ENCODE results near the gene PTPRT. TPM values are rescaled to one million over a fixed set of nuclear protein-coding genes. Genes with fewer than 3 reads are reported as not detected.

PTPRT gene
- total and polyA plus RNA-seq, 2 of the 4 experiments (the other 2 are of a cell fraction) = not detected

- Histone ChIP-seq H3K4ac (ENCODE audit: low read depth, low read length) (no peak overlapping the region), H3K9me3 (ENCODE audit: control insufficient read depth, insufficient read depth, low read length) (peaks cover 24% of the 10 kb centered on the region), H4K8ac (ENCODE audit: low read depth in 2 of 2, low read length in 2 of 2) (no peak overlapping the region), H4K20me1 (ENCODE audit: insufficient read depth, low read length) (no peaks in the 10 kb centered on the region), H4K5ac (ENCODE audit: low read depth, low read length) (no peak overlapping the region), H2BK5ac (ENCODE audit: low read depth, low read length, poor library complexity, severe bottlenecking) (no peak overlapping the region), H3K9ac (ENCODE audit: low read depth, low read length) (no peak overlapping the region), H3K23ac (ENCODE audit: low read depth, low read length) (no peak overlapping the region), H2AFZ (replicated peaks; ENCODE audit: low read length, poor library complexity) (no peak overlapping the region), H3K18ac (ENCODE audit: low read depth, low read length) (no peak overlapping the region), H3K27me3 (ENCODE audit: control insufficient read depth, insufficient read depth, low read length) (no peaks in the 10 kb centered on the region), H2AK9ac (replicated peaks; ENCODE audit: low read depth, low read length, poor library complexity) (no peak overlapping the region), H3K36me3 (ENCODE audit: control insufficient read depth, insufficient read depth, low read length) (no peaks in the 10 kb centered on the region), H3K9me1 (ENCODE audit: insufficient read depth, low read length) (no peaks in the 10 kb centered on the region), H2BK120ac (ENCODE audit: low read depth, low read length) (no peak overlapping the region), H3K27ac (ENCODE audit: insufficient read depth, low read length) (no peak overlapping the region), H4K91ac (ENCODE audit: insufficient read depth, low read depth, low read length) (no peak overlapping the region), H3K56ac (ENCODE audit: extremely low read depth, insufficient read depth, low read length) (no peak overlapping the region), H3K4me1 (ENCODE audit: control insufficient read depth, insufficient read depth, low read length) (no peaks in the 10 kb centered on the region), H2AK5ac (ENCODE audit: low read depth, low read length) (no peak overlapping the region), H2BK20ac (ENCODE audit: low read depth, low read length) (no peak overlapping the region), H3K4me2 (ENCODE audit: low read depth, low read length) (no peak overlapping the region), H3K14ac (replicated peaks; ENCODE audit: low read depth, low read length) (no peak overlapping the region), H3K79me1 (ENCODE audit: low read depth in 1 of 2, low read length in 2 of 2) (no peaks in the 10 kb centered on the region), H2BK15ac (ENCODE audit: low read depth, low read length) (no peak overlapping the region), H3K4me3 (ENCODE audit: insufficient read depth, low read depth, low read length) (no peak overlapping the region)
- 0% methylated on average over 1 of the region's 7 CpGs; no CpG with 5 or more reads in 1 of the 2 experiments for WGBS, 2 experiments (ENCODE audit: extremely low coverage in 2 of 2, insufficient read length in 1 of 2)
- in situ Hi-C loops (cut with MboI; ENCODE audit: low sequenced_read_pairs) = no loop called here
- TF ChIP-seq CEBPB (IDR thresholded peaks at IDR 0.05; ENCODE audit: low read depth, low read length) (no peak), SMC3 (IDR thresholded peaks at IDR 0.05; ENCODE audit: low read depth, low read length) (no peak), USF2 (IDR thresholded peaks at IDR 0.05; ENCODE audit: low read depth, low read length) (no peak), CTCF (conservative IDR thresholded peaks at IDR 0.05; ENCODE audit: low read depth, low read length) (no peak), MAFK (IDR thresholded peaks at IDR 0.05; ENCODE audit: low read depth, low read length) (no peak), ELK1 (IDR thresholded peaks at IDR 0.05; ENCODE audit: borderline replicate concordance, low read depth, low read length) (no peak), NFE2L2 (IDR thresholded peaks at IDR 0.05; ENCODE audit: low read depth, low read length) (no peak), BHLHE40 (IDR thresholded peaks at IDR 0.05; ENCODE audit: low read depth, low read length) (no peak), POLR2A (IDR thresholded peaks at IDR 0.05; ENCODE audit: low read depth, low read length) (no peak)
- CTCF ChIA-PET = no interaction called here
- ATAC-seq (ENCODE audit: low read depth) = no peak
- DNase-seq = no peak
- intact Hi-C loops (cut with micrococcal nuclease) = no loop called here
- POLR2A ChIA-PET (ENCODE audit: unreplicated experiment) = interaction anchor here (0.6 kb wide), 1 partner anchor 579 kb away, joined by 3 read pairs; no protein-coding TSS in a partner anchor
- dilution Hi-C loops (cut with HindIII; ENCODE audit: low sequenced_read_pairs, unreplicated experiment) = no loop called here
- no TSS peak for BruUV-seq (replicated peaks)
Observed at GRCh38 chr20:42611889-42612837, 577.5 kb downstream of the PTPRT start.

All from IMR-90 (cell line).